Nephron progenitor cell (in vitro differentiated cells): ENCODE measurements around the gene PLIN3.
"Not testable (repeated sequence)": the region's sequence is repeated elsewhere in the genome, so short reads cannot be mapped to it uniquely, and the experiment has no call there.

Experiments
- DNase-seq: peaks from one replicate; pipeline ENCODE4 v3.0.0; 2021
- H3K27ac Mint-ChIP-seq: 2 replicates; pipeline ENCODE4 v1.8.0; 2021; ENCODE audit warnings: mild to moderate bottlenecking, moderate library complexity, mixed read lengths
- H3K27me3 Mint-ChIP-seq: 2 replicates; pipeline ENCODE4 v1.8.0; 2021; ENCODE audit warnings: mild to moderate bottlenecking, low read depth, mixed read lengths; ENCODE audit not compliant: poor library complexity
- H3K36me3 Mint-ChIP-seq: 2 replicates; pipeline ENCODE4 v1.8.0; 2021; ENCODE audit warnings: low read depth, mixed read lengths
- H3K4me1 Mint-ChIP-seq: 2 replicates; pipeline ENCODE4 v1.8.0; 2021; ENCODE audit warnings: mixed read lengths
- H3K4me3 Mint-ChIP-seq: 2 replicates; pipeline ENCODE4 v1.8.0; 2021; ENCODE audit warnings: mild to moderate bottlenecking, moderate library complexity, mixed read lengths
- H3K9me3 Mint-ChIP-seq: 2 replicates; pipeline ENCODE4 v1.8.0; 2021; ENCODE audit warnings: mild to moderate bottlenecking, moderate library complexity, mixed read lengths
- TF ChIP-seq, protein P1 (sequence below): fragments of 200-600 bp; sonication (generic); IDR thresholded peaks from 2 replicates; pipeline ENCODE4 v1.5.0; 2021; ENCODE audit warnings: antibody characterized with exemption

Gene PLIN3

DNA sequence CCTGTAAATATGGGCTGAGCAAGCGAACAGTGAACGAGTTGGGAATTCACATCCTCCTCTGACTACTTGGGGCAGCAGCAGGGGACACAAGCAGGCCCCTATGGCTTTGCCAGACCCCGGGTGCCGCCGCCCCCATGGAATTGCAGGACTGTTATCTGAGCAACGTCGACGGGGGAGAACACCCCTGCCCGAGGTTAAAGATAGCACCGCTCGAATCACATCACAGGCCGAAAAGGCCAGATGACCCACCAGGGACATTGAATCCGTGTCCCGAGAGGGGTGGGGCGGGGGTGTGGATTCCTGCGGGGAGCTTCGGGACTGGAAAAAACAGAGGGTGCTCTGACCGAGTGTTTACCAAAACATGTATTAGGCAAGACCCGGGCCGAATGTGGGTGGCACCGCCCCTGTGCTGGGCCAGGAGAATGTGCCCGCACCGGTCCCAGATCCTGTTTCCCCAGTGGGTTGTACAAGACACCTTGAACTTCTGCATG lies 66.8 kb downstream of the PLIN3 start:
- no peak overlapping the region for H3K27ac Mint-ChIP-seq
- H3K9me3 Mint-ChIP-seq = peaks cover 8% of the 10 kb centered on the region
- no peak overlapping the region for H3K4me3 Mint-ChIP-seq
- TF ChIP-seq, protein P1, sequence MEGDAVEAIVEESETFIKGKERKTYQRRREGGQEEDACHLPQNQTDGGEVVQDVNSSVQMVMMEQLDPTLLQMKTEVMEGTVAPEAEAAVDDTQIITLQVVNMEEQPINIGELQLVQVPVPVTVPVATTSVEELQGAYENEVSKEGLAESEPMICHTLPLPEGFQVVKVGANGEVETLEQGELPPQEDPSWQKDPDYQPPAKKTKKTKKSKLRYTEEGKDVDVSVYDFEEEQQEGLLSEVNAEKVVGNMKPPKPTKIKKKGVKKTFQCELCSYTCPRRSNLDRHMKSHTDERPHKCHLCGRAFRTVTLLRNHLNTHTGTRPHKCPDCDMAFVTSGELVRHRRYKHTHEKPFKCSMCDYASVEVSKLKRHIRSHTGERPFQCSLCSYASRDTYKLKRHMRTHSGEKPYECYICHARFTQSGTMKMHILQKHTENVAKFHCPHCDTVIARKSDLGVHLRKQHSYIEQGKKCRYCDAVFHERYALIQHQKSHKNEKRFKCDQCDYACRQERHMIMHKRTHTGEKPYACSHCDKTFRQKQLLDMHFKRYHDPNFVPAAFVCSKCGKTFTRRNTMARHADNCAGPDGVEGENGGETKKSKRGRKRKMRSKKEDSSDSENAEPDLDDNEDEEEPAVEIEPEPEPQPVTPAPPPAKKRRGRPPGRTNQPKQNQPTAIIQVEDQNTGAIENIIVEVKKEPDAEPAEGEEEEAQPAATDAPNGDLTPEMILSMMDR = no peak
- no peaks in the 10 kb centered on the region for H3K4me1 Mint-ChIP-seq
- H3K36me3 Mint-ChIP-seq = peaks cover 35% of the 10 kb centered on the region
- DNase-seq = no peak
- H3K27me3 Mint-ChIP-seq = peaks cover 8% of the 10 kb centered on the region

- peaks cover 49% of the 10 kb centered on the region for H3K36me3 Mint-ChIP-seq
- no peak overlapping the region for H3K4me3 Mint-ChIP-seq
- H3K27me3 Mint-ChIP-seq = peaks cover 4% of the 10 kb centered on the region
- peaks cover 19% of the 10 kb centered on the region for H3K4me1 Mint-ChIP-seq
- H3K27ac Mint-ChIP-seq = peak overlapping the region; percentile 38
- no peak for DNase-seq
- TF ChIP-seq, protein P1 = no peak
- H3K9me3 Mint-ChIP-seq = peaks cover 8% of the 10 kb centered on the region
Observed at GRCh38 chr19:4795400-4795799, 72.1 kb downstream of the PLIN3 start.

- Mint-ChIP-seq H3K27ac (peak overlapping the region; percentile 57), H3K36me3 (peaks cover 48% of the 10 kb centered on the region), H3K27me3 (peaks cover 8% of the 10 kb centered on the region), H3K4me1 (peaks cover 19% of the 10 kb centered on the region), H3K4me3 (no peak overlapping the region), H3K9me3 (peaks cover 7% of the 10 kb centered on the region)
- TF ChIP-seq, protein P1 = no peak
- no peak for DNase-seq
Observed at GRCh38 chr19:4794971-4795370, 72.5 kb downstream of the PLIN3 start.

DNA sequence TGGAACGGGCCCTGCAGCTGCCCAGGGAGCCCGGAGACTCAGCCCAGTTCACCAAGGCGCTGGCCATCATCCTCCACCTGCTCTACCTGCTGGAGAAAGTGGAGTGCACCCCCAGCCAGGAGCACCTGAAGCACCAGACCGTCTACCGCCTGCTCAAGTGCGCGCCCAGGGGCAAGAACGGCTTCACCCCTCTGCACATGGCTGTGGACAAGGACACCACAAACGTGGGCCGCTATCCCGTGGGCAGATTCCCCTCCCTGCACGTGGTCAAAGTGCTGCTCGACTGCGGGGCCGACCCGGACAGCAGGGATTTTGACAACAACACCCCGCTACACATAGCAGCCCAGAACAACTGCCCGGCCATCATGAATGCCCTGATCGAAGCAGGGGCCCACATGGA lies 74.2 kb downstream of the PLIN3 start:
- DNase-seq, H3K27ac Mint-ChIP-seq, H3K9me3 Mint-ChIP-seq: not testable (repeated sequence)
- H3K36me3 Mint-ChIP-seq = peaks cover 35% of the 10 kb centered on the region
- peaks cover 17% of the 10 kb centered on the region for H3K27me3 Mint-ChIP-seq
- H3K4me1 Mint-ChIP-seq = peaks cover 19% of the 10 kb centered on the region
- peak overlapping the region; percentile 83 for H3K4me3 Mint-ChIP-seq

- Mint-ChIP-seq H3K4me1 (peaks cover 19% of the 10 kb centered on the region), H3K36me3 (peaks cover 31% of the 10 kb centered on the region), H3K4me3 (peak overlapping the region; percentile 83), H3K27me3 (peaks cover 20% of the 10 kb centered on the region)
- not testable (repeated sequence) for H3K27ac Mint-ChIP-seq, H3K9me3 Mint-ChIP-seq, DNase-seq
Observed at GRCh38 chr19:4792866-4793195, 74.6 kb downstream of the PLIN3 start.

- not testable (repeated sequence) for H3K9me3 Mint-ChIP-seq
- peaks cover 19% of the 10 kb centered on the region for H3K4me1 Mint-ChIP-seq
- peak overlapping the region; percentile 83 for H3K4me3 Mint-ChIP-seq
- peak; percentile 29 for DNase-seq
- peaks cover 22% of the 10 kb centered on the region for H3K27me3 Mint-ChIP-seq
- peak overlapping the region; percentile 72 for H3K27ac Mint-ChIP-seq
- peaks cover 26% of the 10 kb centered on the region for H3K36me3 Mint-ChIP-seq
Observed at GRCh38 chr19:4792019-4792865, 75.2 kb downstream of the PLIN3 start.

GRCh38 chr19:4791183-4792018 lies 76.1 kb downstream of the PLIN3 start, which contains the start of gene FEM1A:
Gene FEM1A (plus strand): TSS chr19:4791734. CDS start chr19:4791855, 121 bp downstream.
- peak within 1 kb of the TSS; percentile 72 for H3K27ac Mint-ChIP-seq
- H3K27me3 Mint-ChIP-seq = peaks cover 26% of the 10 kb centered on the region
- peaks cover 17% of the 10 kb centered on the region for H3K36me3 Mint-ChIP-seq

More at GRCh38 chr19:4791183-4792018, 76.1 kb downstream of the PLIN3 start, which contains the start of gene FEM1A:
- Mint-ChIP-seq H3K4me1 (peaks cover 19% of the 10 kb centered on the region), H3K4me3 (peak within 1 kb of the TSS; percentile 83), H3K9me3 (no peaks in the 10 kb centered on the region)
- DNase-seq = peak; percentile 99
- TF ChIP-seq, protein P1 = peak; percentile 100
